ENCODE measurements around the gene TTN. TPM values are rescaled to one million over a fixed set of nuclear protein-coding genes. Genes with fewer than 3 reads are reported as not detected.

The TTN gene
- total RNA-seq, 2 donors from 2014 or later = 1,330 to 3,257 TPM

- peaks cover 99% of the 10 kb centered on the region for H3K36me3 ChIP-seq
- no peak for DNase-seq (ENCODE audit: low spot score)
- no peak for TF ChIP-seq CTCF (IDR thresholded peaks at IDR 0.05)
- H3K9me3 ChIP-seq = no peaks in the 10 kb centered on the region
- H3K4me3 ChIP-seq = peak overlapping the region in 1 of 2 donors; percentile 0
- H3K4me1 ChIP-seq = peaks cover 0 to 10% of the 10 kb centered on the region in 2 donors
- no peaks in the 10 kb centered on the region for H3K27me3 ChIP-seq
- H3K27ac ChIP-seq = peak overlapping the region; percentile 85 to 92
Observed at GRCh38 chr2:178799305-178799704, 7.9 kb downstream of the TTN start.

- Histone ChIP-seq H3K9me3 (no peaks in the 10 kb centered on the region), H3K4me3 (no peak overlapping the region)
- TF ChIP-seq CTCF (IDR thresholded peaks at IDR 0.05) = peak; percentile 33 to 74
Observed at GRCh38 chr2:178796079-178796677, 11.0 kb downstream of the TTN start.

GRCh38 chr2:178787934-178788333 lies 19.3 kb downstream of the TTN start:
- no peaks in the 10 kb centered on the region for H3K9me3 ChIP-seq
- H3K27me3 ChIP-seq = no peaks in the 10 kb centered on the region
- no peak for DNase-seq (ENCODE audit: low spot score)
- H3K4me3 ChIP-seq = no peak overlapping the region
- H3K27ac ChIP-seq = no peak overlapping the region
- H3K36me3 ChIP-seq = peaks cover 88% of the 10 kb centered on the region
- TF ChIP-seq CTCF (IDR thresholded peaks at IDR 0.05) = no peak
- H3K4me1 ChIP-seq = no peaks in the 10 kb centered on the region

More at GRCh38 chr2:178796079-178796677, 11.0 kb downstream of the TTN start:
- peaks cover 0 to 21% of the 10 kb centered on the region in 2 donors for H3K4me1 ChIP-seq
- peaks cover 99% of the 10 kb centered on the region for H3K36me3 ChIP-seq
- DNase-seq (ENCODE audit: low spot score) = no peak
- H3K27ac ChIP-seq = no peak overlapping the region
- no peaks in the 10 kb centered on the region for H3K27me3 ChIP-seq

- no peak for DNase-seq (ENCODE audit: low spot score)
- H3K4me1 ChIP-seq = peaks cover 0 to 7% of the 10 kb centered on the region in 2 donors
- H3K36me3 ChIP-seq = peaks cover 88% of the 10 kb centered on the region
- no peaks in the 10 kb centered on the region for H3K9me3 ChIP-seq
- H3K27ac ChIP-seq = no peak overlapping the region
- H3K4me3 ChIP-seq = no peak overlapping the region
- no peak for TF ChIP-seq CTCF (IDR thresholded peaks at IDR 0.05)
- H3K27me3 ChIP-seq = no peaks in the 10 kb centered on the region
Observed at GRCh38 chr2:178787155-178787554, 20.1 kb downstream of the TTN start.

- DNase-seq (ENCODE audit: low spot score) = no peak
- peaks cover 0 to 8% of the 10 kb centered on the region in 2 donors for H3K4me1 ChIP-seq
- no peaks in the 10 kb centered on the region for H3K9me3 ChIP-seq
- no peaks in the 10 kb centered on the region for H3K27me3 ChIP-seq
- TF ChIP-seq CTCF (IDR thresholded peaks at IDR 0.05) = no peak
- H3K27ac ChIP-seq = no peak overlapping the region
- H3K36me3 ChIP-seq = peaks cover 88% of the 10 kb centered on the region
- H3K4me3 ChIP-seq = no peak overlapping the region
Observed at GRCh38 chr2:178783889-178784288, 23.3 kb downstream of the TTN start.

- no peak overlapping the region for H3K27ac ChIP-seq
- TF ChIP-seq CTCF (IDR thresholded peaks at IDR 0.05) = no peak
- H3K4me3 ChIP-seq = no peak overlapping the region
- H3K4me1 ChIP-seq = peaks cover 0 to 8% of the 10 kb centered on the region in 2 donors
- no peaks in the 10 kb centered on the region for H3K27me3 ChIP-seq
- no peaks in the 10 kb centered on the region for H3K9me3 ChIP-seq
- DNase-seq (ENCODE audit: low spot score) = no peak
- H3K36me3 ChIP-seq = peaks cover 100% of the 10 kb centered on the region
Observed at GRCh38 chr2:178782236-178782635, 25.0 kb downstream of the TTN start.

Data from right atrium auricular region (tissue), 2 donors.